Measurements from ENCODE around the gene HSPB9. TPM values are rescaled to one million over a fixed set of nuclear protein-coding genes. Genes with fewer than 3 reads are reported as not detected.

Gene HSPB9
- total RNA-seq, 1 experiment from 2014 or later: not detected

DNA sequence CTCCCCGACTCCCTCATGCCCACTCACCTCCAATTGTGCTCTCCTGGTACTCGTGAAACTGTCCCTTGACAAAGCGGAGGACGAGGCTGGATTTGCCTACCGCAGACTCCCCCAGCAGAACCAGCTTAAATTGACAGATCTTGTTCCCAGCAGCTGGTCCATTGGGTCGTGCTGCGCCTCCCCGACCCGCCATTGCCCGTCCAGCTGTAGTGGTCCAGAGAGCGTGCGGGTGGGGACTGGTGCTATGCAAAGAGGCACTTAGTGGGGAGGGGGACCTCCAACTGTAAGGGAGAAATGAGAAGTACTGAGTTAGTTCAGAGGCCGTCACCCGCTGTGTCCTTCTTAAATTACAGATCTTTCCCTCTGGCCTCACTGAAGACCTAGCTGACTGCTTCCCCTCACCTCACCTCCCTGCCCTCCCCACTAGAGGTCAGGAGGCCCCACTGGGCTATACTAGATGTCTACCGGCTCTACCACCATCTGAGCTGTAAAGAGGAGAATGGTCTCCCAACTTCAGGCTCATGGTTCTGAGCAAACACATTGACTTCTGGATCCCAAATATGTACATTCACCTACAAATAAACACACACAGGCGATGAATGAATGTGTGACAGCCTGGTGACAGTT is 7.8 kb downstream of the HSPB9 start (continued):
- TF ChIP-seq SIN3A (IDR thresholded peaks at IDR 0.05; ENCODE audit: low read depth) (no peak), RAD21 (IDR thresholded peaks at IDR 0.05; ENCODE audit: low read depth) (no peak), SP1 (IDR thresholded peaks at IDR 0.05; ENCODE audit: low read depth) (no peak), MAX (IDR thresholded peaks at IDR 0.05) (no peak)
- TF ChIP-seq, protein P1, sequence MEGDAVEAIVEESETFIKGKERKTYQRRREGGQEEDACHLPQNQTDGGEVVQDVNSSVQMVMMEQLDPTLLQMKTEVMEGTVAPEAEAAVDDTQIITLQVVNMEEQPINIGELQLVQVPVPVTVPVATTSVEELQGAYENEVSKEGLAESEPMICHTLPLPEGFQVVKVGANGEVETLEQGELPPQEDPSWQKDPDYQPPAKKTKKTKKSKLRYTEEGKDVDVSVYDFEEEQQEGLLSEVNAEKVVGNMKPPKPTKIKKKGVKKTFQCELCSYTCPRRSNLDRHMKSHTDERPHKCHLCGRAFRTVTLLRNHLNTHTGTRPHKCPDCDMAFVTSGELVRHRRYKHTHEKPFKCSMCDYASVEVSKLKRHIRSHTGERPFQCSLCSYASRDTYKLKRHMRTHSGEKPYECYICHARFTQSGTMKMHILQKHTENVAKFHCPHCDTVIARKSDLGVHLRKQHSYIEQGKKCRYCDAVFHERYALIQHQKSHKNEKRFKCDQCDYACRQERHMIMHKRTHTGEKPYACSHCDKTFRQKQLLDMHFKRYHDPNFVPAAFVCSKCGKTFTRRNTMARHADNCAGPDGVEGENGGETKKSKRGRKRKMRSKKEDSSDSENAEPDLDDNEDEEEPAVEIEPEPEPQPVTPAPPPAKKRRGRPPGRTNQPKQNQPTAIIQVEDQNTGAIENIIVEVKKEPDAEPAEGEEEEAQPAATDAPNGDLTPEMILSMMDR (IDR thresholded peaks at IDR 0.05 in 2 of 3, conservative IDR thresholded peaks at IDR 0.05 in 1 of 3; ENCODE audit: borderline replicate concordance in 1 of 3, insufficient read depth in 1 of 3, low read depth in 2 of 3, low read length in 2 of 3): no peak

DNA sequence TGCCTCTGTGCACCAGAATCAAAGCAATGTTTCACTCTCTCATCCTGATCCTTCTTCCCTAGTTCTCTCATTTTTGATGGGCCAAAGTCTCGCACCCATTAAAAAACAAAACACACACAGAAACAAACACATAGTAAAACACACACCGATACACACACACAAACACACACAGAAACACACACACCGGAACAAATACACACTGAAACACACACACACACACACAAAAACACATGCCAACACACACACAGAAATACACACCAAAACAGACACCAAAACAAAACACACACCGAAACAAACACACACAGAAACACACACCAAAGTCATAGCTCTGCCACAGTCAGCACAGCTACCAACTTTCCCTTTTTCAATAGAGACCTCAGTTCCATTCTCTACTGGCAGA is 8.6 kb downstream of the HSPB9 start:
- H3K9me3 ChIP-seq (ENCODE audit: control insufficient read depth in 1 of 2, insufficient read depth in 1 of 2, low read depth in 1 of 2, low read length in 2 of 2): no peaks in the 10 kb centered on the region
- H3K4me2 ChIP-seq (ENCODE audit: low read length): no peak overlapping the region
- H3K4me1 ChIP-seq (ENCODE audit: control insufficient read depth in 1 of 2, insufficient read depth in 2 of 2, low read length in 2 of 2): peaks cover 0 to 9% of the 10 kb centered on the region in 2 experiments; a peak in 2 of 4 replicates
- H3K4me3 ChIP-seq (replicated peaks in 1 of 2; ENCODE audit: low read depth in 1 of 2, low read length in 2 of 2): no peak overlapping the region
- peaks cover 24 to 38% of the 10 kb centered on the region in 2 experiments; a peak in 3 of 4 replicates for H3K36me3 ChIP-seq (ENCODE audit: control insufficient read depth in 1 of 2, insufficient read depth in 2 of 2, low read length in 2 of 2)
- ChIA-PET RAD21 (ENCODE audit: low non-redundant PET in 1 of 2, low total read pairs in 2 of 2, uncharacterized antibody in 2 of 2, unreplicated experiment in 2 of 2) (no interaction called here), CTCF (no interaction called here), POLR2A (no interaction called here)
- H3K27ac ChIP-seq (ENCODE audit: low read depth, low read length): no peak overlapping the region
- H3K27me3 ChIP-seq (ENCODE audit: insufficient read depth, low read length): no peaks in the 10 kb centered on the region
- H3K9me2 ChIP-seq (ENCODE audit: insufficient read depth): no peaks in the 10 kb centered on the region
- ATAC-seq (no peak), DNase-seq (ENCODE audit: low read depth, low spot score) (no peak)
- H2AFZ ChIP-seq (ENCODE audit: low read depth, low read length, poor library complexity, severe bottlenecking): no peak overlapping the region
- H4K20me1 ChIP-seq (ENCODE audit: insufficient read depth): no peaks in the 10 kb centered on the region
- H3K79me2 ChIP-seq (ENCODE audit: insufficient read depth, low read length): peaks cover 62% of the 10 kb centered on the region
- no TSS peak for BruUV-seq (replicated peaks)
- intact Hi-C loops (cut with micrococcal nuclease): no loop called here
- TF ChIP-seq, protein P2, sequence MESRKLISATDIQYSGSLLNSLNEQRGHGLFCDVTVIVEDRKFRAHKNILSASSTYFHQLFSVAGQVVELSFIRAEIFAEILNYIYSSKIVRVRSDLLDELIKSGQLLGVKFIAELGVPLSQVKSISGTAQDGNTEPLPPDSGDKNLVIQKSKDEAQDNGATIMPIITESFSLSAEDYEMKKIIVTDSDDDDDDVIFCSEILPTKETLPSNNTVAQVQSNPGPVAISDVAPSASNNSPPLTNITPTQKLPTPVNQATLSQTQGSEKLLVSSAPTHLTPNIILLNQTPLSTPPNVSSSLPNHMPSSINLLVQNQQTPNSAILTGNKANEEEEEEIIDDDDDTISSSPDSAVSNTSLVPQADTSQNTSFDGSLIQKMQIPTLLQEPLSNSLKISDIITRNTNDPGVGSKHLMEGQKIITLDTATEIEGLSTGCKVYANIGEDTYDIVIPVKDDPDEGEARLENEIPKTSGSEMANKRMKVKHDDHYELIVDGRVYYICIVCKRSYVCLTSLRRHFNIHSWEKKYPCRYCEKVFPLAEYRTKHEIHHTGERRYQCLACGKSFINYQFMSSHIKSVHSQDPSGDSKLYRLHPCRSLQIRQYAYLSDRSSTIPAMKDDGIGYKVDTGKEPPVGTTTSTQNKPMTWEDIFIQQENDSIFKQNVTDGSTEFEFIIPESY (IDR thresholded peaks at IDR 0.05; ENCODE audit: extremely low read depth, insufficient replicate concordance, low read length): no peak
- no peak for TF ChIP-seq ELF1 (IDR thresholded peaks at IDR 0.05; ENCODE audit: borderline replicate concordance, low read depth)
- TF ChIP-seq YY1 (IDR thresholded peaks at IDR 0.05; ENCODE audit: extremely low read depth, insufficient replicate concordance, low read depth, low read length): no peak
- no peak overlapping the region for H3K9ac ChIP-seq (ENCODE audit: low read length)
